ENCODE results near the gene RREB1. TPM values are rescaled to one million over a fixed set of nuclear protein-coding genes. Genes with fewer than 3 reads are reported as not detected.

Gene RREB1
- polyA plus RNA-seq, 4 donors, result 6.5 to 38.3 (median 11.5) TPM

GRCh38 chr6:7298113-7298512, 190.4 kb downstream of the RREB1 start:
- H3K36me3 ChIP-seq (ENCODE audit: control insufficient read depth in 3 of 3, insufficient read depth in 2 of 3, low read depth in 1 of 3, low read length in 3 of 3), result peaks cover 18 to 45% (median 22%) of the 10 kb centered on the region in 3 donors
- DNase-seq (no peak), FAIRE-seq (no peak)
- 93 to 100% (median 95%) methylated on average over 1 of the region's 1 CpG for WGBS, 3 donors
- no peaks in the 10 kb centered on the region for H3K27me3 ChIP-seq (ENCODE audit: control insufficient read depth in 3 of 3, insufficient read depth in 3 of 3, low read length in 3 of 3)
- no peaks in the 10 kb centered on the region for H3K4me1 ChIP-seq (ENCODE audit: control insufficient read depth in 3 of 3, insufficient read depth in 2 of 3, low read depth in 1 of 3, low read length in 2 of 3)
- H3K27ac ChIP-seq (ENCODE audit: low read depth in 1 of 3, low read length in 2 of 3), result no peak overlapping the region
- H3K4me3 ChIP-seq (ENCODE audit: low read depth in 1 of 3, low read length in 3 of 3), result no peak overlapping the region
- no peaks in the 10 kb centered on the region for H3K9me3 ChIP-seq (ENCODE audit: control insufficient read depth in 2 of 2, insufficient read depth in 1 of 2, low read depth in 1 of 2, low read length in 1 of 2)

GRCh38 chr6:7300926-7301325, 193.2 kb downstream of the RREB1 start:
- DNase-seq, result no peak
- Histone ChIP-seq H3K36me3 (ENCODE audit: control insufficient read depth in 3 of 3, insufficient read depth in 2 of 3, low read depth in 1 of 3, low read length in 3 of 3) (peaks cover 12 to 38% (median 26%) of the 10 kb centered on the region in 3 donors), H3K9me3 (ENCODE audit: control insufficient read depth in 2 of 2, insufficient read depth in 1 of 2, low read depth in 1 of 2, low read length in 1 of 2) (no peaks in the 10 kb centered on the region), H3K27me3 (ENCODE audit: control insufficient read depth in 3 of 3, insufficient read depth in 3 of 3, low read length in 3 of 3) (no peaks in the 10 kb centered on the region), H3K27ac (ENCODE audit: low read depth in 1 of 3, low read length in 2 of 3) (no peak overlapping the region), H3K4me3 (ENCODE audit: low read depth in 1 of 3, low read length in 3 of 3) (no peak overlapping the region), H3K4me1 (ENCODE audit: control insufficient read depth in 3 of 3, insufficient read depth in 2 of 3, low read depth in 1 of 3, low read length in 2 of 3) (no peaks in the 10 kb centered on the region)
- 71 to 77% (median 77%) methylated on average over 5 of the region's 5 CpGs for WGBS, 3 donors
- FAIRE-seq, result no peak

Other genes with a start within 250 kb of the RREB1 start
- 100 to 1,000 TPM in 1 of 4 donors, 10 to 100 TPM in 2, 1 to 10 TPM in 1; 8.9 to 135 (median 36.7) TPM for gene SSR1, start 205.2 kb downstream of the RREB1 start, polyA plus RNA-seq

Measured in small intestine (tissue), 7 donors.